ENCODE measurements around the gene TBL2.

GRCh38 chr7:73625276-73625675 lies 46.9 kb upstream of the TBL2 start:
- TF ChIP-seq ISL1 (CRISPR knock-in tag; IDR thresholded peaks at IDR 0.05) (no peak), ZFP30 (CRISPR knock-in tag; IDR thresholded peaks at IDR 0.05) (no peak), TOX (CRISPR knock-in tag; IDR thresholded peaks at IDR 0.05; ENCODE audit: borderline replicate concordance) (no peak), OSR1 (CRISPR knock-in tag; IDR thresholded peaks at IDR 0.05) (no peak), ZNF70 (CRISPR knock-in tag; IDR thresholded peaks at IDR 0.05) (no peak), GLIS3 (CRISPR knock-in tag; IDR thresholded peaks at IDR 0.05) (no peak), RARB (CRISPR knock-in tag; IDR thresholded peaks at IDR 0.05) (no peak), TCF4 (CRISPR knock-in tag; IDR thresholded peaks at IDR 0.05; ENCODE audit: borderline replicate concordance) (no peak), ZFP3 (CRISPR knock-in tag; IDR thresholded peaks at IDR 0.05) (no peak), ESRRG (CRISPR knock-in tag; IDR thresholded peaks at IDR 0.05) (no peak), ZNF8 (CRISPR knock-in tag; IDR thresholded peaks at IDR 0.05) (no peak), ARNTL (CRISPR knock-in tag; IDR thresholded peaks at IDR 0.05; ENCODE audit: borderline replicate concordance, low read depth) (no peak), BACH2 (CRISPR knock-in tag; IDR thresholded peaks at IDR 0.05; ENCODE audit: borderline replicate concordance) (no peak)
- TF ChIP-seq, protein P1, sequence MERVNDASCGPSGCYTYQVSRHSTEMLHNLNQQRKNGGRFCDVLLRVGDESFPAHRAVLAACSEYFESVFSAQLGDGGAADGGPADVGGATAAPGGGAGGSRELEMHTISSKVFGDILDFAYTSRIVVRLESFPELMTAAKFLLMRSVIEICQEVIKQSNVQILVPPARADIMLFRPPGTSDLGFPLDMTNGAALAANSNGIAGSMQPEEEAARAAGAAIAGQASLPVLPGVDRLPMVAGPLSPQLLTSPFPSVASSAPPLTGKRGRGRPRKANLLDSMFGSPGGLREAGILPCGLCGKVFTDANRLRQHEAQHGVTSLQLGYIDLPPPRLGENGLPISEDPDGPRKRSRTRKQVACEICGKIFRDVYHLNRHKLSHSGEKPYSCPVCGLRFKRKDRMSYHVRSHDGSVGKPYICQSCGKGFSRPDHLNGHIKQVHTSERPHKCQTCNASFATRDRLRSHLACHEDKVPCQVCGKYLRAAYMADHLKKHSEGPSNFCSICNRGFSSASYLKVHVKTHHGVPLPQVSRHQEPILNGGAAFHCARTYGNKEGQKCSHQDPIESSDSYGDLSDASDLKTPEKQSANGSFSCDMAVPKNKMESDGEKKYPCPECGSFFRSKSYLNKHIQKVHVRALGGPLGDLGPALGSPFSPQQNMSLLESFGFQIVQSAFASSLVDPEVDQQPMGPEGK (CRISPR knock-in tag; IDR thresholded peaks at IDR 0.05; ENCODE audit: borderline replicate concordance) = no peak
